Measurements from ENCODE around the gene ZNF160.
"Not testable (repeated sequence)": the region's sequence is repeated elsewhere in the genome, so short reads cannot be mapped to it uniquely, and the experiment has no call there.

Gene ZNF160

DNA sequence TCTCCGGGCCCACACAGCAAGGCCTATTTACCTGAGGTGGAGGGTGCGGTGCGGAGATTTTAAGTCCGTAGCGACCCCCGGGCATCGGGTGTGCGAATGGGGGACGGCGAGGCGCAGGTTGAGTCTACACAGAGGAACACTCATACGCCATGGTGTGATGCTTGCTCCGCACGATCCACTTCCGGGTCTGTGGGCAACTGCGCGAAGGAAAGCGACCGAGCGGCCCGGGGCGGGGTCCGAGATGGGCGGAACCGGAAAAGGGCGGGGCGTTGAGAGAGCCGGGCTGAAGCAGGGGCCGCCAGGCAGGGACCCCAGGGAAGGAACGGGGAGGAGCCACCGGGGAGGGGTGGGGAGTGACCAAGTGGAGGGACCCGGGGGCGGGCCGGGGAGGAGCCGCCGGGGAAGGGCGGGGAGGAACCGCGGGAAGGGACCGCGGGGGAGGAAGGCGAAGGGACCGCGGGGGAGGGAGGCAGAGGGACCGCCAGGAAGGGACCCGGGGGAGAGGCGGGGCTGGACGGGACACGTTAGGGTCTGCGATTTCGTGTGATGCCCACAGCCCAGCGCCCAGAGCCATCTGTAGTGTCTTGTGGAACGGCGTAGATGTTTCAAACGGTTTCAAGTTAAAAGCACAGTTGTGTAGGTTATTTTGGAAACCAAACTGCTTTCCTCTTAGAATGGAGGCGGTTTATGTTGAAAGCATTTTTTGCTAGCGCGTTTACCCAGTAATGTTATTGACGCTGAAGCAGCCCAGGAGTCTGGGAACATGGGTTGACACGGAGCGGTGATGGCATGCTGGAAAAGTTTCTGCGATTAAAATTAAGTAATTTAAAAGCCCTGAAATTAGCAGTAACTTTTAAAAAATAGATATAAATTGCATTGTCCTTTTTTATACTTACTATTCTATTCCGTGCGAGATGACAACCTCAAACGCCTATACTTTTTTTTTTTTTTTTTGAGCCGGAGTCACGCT lies at the start of gene ZNF160:
Gene ZNF160 (minus strand): TSS at position 189 of the 970 bp plus-strand sequence. CDS start 17,146 bp downstream, outside the sequence.
- FAIRE-seq = no peak

DNA sequence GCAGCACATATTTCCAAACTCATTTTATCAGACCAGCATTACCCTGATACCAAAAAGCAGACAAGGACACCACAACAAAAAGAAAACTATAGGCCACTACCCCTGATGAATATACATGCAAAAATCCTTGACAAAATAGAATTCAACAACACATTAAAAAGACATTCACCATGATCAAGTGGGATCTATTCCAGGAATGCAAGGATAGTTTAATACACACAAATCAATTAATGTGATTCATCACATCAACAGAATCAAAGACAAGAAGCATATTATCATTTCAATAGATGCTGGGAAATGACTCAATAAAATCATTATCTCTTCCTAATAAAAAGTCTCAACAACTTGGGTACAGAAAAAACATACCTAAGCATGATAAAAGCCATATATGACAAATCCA lies 44.4 kb upstream of the ZNF160 start:
- FAIRE-seq (no peak), DNase-seq (ENCODE audit: low spot score) (no peak)

More for the DNA sequence above, at the start of gene ZNF160:
- peak; percentile 99 for DNase-seq (ENCODE audit: low spot score)

DNA sequence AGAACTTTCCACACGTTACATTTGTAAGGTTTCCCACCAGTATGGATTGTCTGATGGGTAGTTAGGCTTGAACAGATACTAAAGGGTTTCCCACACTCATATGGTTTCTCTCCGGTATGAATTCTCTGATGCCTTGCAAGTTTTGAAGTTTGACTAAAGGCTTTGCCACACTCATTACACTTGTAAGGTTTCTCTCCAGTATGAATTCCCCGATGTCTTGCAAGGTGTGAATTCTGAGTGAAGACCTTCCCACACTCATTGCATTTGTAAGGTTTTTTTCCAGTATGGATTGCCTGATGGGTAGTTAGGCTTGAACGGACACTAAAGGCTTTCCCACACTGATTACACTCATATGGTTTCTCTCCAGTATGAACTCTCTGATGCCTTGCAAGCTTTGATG lies 37.1 kb upstream of the ZNF160 start:
- no peak for DNase-seq (ENCODE audit: low spot score)
- FAIRE-seq = no peak

DNA sequence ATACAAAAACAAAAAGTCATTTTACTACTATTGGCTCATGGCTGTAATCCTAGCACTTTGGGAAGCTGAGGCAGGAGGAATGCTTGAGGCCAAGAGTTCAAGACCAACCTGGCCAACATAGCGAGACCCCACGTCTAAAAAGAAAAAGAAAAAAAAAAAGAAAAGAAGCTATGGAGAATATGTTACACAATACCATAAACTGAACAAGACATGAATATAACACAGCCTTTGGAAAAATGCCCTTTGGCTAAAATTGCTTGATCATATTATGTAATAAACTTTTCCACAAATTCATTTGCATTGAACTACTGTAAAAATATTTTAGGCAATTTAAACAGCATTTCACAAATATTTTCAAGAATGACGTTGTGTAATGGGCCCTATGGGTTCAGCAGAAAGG lies 33.2 kb upstream of the ZNF160 start:
- no peak for DNase-seq (ENCODE audit: low spot score)
- no peak for FAIRE-seq

DNA sequence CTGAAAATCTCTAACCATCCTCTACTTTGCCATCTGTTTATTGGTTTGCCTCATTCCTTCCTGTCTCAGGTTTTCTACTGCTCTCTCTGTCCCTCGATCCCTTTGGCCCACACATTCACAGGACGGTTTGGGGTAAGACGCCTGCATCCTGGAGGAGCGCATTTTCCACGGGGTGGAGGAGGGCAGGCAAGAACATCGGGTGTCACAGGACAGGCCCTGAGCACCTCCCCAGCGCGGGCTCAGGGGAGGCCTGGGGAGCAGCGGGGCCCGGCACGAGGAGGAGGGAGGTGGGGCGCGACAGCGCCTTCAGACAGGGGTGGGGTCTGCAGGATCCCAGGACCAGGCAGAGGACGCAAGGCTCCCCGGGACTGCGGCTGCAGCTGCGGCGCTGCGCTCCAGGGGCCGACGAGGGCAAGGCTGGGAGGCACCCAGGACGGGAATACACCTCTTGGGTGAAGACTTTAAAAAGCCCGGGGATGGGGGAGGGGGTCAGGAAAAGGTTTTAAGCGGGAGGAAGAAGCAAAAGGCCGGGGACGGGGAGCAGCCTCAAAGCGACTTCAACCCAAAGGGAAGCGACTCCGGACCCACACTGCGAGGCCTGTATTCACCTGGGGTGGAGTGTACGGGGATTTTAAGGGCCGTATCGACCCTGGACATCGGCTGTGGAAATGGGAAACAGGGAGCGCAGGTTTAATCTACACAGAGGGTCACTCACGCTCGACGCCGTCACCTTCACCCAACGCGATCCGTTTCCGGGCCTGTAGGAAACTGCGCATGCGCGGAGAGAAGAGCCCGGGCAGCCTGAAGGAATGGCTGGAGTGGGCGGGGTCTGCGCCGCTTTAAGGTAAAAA lies 29.1 kb upstream of the ZNF160 start, which contains the start of gene ZNF415:
Gene ZNF415 (minus strand): TSS at position 770 of the 851 bp plus-strand sequence. CDS start 10,234 bp downstream, outside the sequence.
- DNase-seq (ENCODE audit: low spot score) (peak; percentile 74), FAIRE-seq (no peak)

DNA sequence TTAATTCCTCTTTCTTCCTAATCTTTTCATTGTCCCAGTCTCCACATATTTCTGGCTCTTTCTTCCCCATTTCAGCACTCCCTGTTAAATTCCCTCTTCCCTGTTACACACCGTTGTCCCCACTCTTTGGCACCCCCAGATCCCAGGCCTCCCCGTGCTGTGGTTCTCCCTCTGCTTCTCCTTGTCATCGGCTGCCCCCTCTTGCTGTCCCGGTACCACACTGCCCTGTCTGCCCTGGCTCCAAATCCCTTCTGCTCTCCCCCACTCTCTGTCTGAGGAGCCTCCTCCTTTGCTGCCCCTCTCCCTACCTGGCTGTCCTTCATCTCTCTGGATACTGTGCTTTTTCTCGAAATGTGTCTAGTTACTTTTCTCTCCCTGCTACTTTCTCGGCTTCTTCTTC lies 28.5 kb upstream of the ZNF160 start:
- no peak for DNase-seq (ENCODE audit: low spot score)
- no peak for FAIRE-seq

DNA sequence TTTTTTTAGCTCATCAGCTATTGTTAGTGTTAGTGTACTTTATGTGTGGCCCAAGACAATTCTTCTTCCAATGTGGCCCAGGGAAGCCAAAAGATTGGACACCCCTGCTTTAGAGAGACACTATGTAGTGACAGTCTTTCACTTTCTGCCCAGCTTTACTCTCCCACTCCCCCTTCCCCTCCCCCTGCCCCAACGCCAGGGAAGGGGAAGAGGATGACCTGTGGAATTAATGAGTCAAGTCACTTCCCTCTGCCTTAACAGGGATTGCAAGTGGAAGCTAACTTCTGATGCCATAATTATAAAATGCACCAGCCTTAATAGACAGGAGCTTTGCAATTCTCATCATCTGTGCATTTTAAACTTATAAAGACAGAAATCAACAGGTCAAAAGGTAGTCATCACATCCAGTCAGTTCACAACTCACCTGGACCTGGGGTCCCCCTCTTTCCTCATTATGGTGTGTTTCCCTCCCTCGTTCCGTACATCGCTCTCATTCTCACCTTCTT lies 27.9 kb upstream of the ZNF160 start:
- FAIRE-seq = no peak

DNA sequence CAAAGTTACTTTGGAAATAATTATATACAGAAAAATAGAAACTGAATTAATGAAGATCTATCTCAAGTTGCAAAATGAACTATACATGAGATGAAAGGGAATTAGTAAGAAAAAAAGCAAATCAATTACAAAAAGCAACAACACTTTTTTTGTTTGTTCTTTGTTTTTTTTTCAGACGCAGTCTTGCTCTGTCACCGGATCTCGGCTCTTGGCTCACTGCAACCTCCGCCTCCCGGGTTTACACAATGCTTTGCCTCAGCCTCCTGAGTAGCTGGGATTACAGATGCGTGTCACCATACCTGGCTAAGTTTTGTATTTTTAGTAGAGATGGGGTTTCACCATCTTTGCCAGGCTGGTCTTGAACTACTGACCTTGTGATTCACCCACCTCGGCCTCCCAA lies 27.3 kb upstream of the ZNF160 start:
- FAIRE-seq (no peak), DNase-seq (ENCODE audit: low spot score) (no peak)

More for the DNA sequence above, 27.9 kb upstream of the ZNF160 start:
- DNase-seq (ENCODE audit: low spot score) = no peak

DNA sequence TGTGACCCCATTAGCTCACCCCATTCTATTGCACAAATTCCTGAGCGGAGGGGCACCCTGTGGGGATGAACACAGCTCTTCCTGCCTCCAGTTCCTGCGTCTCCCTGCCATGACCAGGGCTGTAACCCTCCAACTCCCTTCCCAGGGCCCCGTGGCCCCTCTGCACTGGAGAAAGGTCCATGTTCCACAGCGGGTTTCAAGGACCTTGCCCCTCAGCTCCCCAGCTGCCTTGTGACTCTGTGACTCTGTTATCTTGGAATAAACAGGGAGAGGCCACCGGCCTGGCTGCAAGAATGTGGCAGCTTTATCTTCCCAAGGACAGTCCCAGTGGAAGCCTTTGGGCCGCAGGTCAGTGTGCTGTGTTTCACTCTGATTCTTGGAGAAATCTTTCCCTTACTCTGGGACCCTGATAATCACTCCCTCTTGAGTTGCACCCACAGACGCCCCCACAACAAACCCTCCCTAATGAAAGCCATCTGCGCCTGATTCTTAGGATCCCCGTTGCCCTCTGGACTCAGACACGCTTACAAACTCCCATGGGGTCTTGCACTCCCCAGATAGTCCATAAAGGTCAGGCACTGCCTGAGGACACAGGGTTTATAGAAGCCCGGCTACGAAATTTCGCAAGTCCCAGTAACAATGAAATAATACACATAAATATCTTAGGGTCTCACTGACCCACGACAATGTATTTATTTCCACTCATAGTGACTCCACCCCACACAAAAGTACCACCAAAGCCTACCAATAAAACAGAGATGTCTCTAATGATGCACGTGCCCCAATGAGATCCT lies 23.7 kb upstream of the ZNF160 start:
- FAIRE-seq = not testable (repeated sequence)

DNA sequence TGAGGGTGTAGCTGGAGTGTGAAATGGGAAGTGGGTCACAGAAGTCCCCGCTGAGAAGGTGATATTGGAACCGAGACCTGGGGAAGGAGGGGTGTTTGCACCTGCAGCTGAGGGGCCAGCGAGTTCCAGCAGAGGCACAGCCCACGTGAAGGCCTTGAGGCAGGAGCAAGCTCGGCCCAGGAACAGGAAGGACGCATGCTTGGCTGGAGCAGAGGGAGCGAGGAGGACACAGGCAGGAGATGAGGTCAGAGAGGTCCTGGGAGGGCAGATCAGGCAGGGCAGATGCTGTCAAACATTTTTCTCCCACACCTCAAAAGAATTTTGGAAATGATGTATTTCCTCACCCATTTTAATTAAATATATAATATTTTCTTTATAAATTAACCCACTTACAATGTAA lies 20.2 kb upstream of the ZNF160 start:
- no peak for DNase-seq (ENCODE audit: low spot score)
- FAIRE-seq = no peak

More for the DNA sequence above, 23.7 kb upstream of the ZNF160 start:
- DNase-seq (ENCODE audit: low spot score) = not testable (repeated sequence)

DNA sequence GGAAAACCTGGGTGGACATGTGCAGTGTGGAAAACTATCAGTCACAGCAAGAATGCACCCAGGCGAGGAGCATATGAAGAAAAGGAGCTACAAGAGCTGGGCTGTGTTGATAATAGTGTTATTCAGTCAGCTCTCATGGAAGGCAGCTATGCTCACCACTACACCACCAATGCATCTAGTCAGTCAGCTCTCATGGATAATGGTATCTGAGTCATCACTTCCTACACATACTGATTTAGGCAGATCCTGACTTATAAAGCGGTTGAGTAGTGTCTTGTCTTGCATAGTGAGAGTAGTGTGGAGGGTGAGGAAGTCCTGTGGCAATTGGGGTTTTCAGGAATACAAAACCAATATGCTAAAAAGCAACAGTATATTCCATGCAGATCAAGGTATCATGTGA lies 9.1 kb upstream of the ZNF160 start:
- no peak for DNase-seq (ENCODE audit: low spot score)
- FAIRE-seq = no peak

DNA sequence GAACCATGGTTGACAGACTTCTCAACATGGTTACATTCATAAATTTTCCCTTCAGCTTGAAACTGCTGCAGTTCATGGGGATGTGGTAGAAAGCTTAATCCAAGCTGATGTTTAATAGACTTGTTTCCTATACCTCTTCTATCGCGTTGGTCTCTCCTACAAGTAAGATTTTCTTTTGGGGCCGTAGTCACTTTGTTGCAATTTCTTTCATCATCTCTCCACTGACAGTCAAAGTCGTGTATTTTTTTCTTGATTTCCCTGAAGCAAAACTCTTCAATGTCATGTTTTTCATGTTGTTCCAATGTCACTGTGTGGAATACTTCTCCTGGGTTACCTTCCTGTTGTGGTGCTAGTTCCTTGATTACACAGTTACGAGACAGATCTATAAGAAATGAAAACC lies 6.3 kb upstream of the ZNF160 start:
- DNase-seq (ENCODE audit: low spot score) = no peak
- no peak for FAIRE-seq

DNA sequence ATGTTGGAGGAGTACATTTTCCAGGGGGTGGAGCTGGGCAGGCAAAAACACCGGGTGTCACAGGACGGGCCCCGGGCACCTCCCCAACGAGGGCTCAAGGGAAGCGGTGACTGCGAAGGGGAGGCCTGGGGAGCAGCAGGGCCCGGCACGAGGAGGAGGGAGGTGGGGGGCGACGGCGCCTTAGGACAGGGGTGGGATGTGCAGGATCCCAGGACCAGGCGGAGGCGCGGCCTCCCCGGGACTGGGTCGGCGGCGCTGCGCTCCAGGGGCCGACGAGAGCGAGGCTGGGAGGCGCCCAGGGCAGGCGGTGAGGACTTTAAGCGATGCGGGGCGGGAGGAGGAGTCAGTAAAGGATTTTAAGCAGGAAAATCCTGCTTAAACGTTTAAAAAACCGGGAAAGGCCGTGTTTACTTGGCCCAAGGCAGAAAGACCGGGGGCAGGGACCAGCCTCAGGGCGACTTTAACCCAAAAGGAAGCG lies 427 bp downstream of the ZNF160 start:
- peak; percentile 40 for DNase-seq (ENCODE audit: low spot score)
- no peak for FAIRE-seq

DNA sequence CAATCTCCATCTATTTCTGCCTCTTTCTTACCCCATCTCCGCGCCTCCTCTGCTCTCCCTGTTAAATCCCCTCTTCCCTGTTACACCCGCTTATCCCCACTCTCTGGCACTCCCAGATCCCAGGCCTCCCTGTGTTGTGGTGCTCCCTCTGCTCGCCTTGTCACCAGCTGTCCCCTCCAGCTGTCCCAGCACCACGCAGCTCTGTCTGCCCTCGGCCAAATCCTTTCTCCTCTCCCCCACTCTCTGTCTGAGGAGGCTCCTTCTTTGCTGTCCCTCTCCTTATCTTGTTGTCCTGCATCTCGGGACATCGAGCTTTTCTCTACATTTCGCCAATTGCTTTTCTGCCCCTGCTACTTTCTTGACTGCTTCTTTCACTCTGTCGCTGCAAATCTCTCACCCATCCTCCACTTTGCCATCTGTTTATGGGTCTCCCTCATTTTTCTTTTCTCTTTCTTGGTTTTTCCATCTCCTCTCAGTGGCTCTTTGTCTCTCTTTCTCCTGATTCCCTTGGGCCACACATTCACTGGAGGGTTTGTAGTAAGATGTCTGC lies 941 bp downstream of the ZNF160 start:
- FAIRE-seq = no peak
- peak; percentile 5 for DNase-seq (ENCODE audit: low spot score)

DNA sequence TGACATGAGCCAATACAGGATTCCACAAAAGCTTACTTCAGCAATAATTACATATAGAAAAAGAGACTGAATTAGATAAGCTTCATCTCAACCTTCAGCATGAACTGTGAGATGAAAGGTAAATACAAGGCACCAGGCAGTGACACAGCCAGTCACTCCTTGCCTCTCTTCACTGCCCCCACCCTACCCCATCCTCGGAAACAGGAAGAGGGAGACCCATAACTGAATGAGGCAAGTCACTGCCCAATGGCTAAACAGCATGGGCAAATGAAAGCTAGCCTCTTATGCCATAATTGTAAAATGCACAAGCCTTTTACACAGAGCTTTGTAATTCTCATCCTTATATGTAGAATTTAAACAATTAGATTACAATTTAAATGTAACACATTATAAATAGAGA lies 1.7 kb downstream of the ZNF160 start:
- FAIRE-seq (no peak), DNase-seq (ENCODE audit: low spot score) (no peak)

DNA sequence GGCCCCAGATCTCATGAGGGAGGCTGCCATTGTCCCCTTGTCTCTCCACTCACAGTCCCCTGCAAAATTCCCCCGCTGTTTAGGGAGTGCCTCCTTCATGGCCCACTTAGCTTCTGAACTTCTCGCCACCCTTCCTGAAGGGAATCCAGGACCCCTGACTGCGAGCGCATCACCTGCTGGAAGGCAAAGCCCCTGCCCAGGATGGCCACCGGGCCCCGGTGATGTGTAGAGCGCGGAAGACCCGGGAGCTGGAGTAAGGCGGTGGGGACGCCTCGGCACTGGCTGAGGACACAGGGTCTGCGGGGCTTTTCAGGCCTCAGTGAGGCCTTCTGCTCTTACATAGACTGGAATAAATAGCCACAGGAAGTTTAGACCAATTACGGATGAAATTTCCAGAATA lies 4.7 kb downstream of the ZNF160 start:
- FAIRE-seq; DNase-seq (ENCODE audit: low spot score): not testable (repeated sequence)

DNA sequence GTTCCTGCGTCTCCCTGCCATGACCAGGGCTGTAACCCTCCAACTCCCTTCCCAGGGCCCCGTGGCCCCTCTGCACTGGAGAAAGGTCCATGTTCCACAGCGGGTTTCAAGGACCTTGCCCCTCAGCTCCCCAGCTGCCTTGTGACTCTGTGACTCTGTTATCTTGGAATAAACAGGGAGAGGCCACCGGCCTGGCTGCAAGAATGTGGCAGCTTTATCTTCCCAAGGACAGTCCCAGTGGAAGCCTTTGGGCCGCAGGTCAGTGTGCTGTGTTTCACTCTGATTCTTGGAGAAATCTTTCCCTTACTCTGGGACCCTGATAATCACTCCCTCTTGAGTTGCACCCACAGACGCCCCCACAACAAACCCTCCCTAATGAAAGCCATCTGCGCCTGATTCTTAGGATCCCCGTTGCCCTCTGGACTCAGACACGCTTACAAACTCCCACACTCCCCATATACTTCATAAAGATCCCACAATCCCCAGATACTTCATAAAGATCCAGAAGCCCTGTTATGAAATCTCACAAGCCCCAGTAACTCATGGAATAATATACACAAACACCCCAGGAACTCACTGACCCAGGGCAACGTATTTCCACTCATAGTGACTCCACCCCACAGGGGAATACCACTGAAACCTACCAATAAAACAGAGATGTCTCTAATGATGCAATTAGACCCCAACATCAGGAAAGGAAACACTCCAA lies 6.1 kb downstream of the ZNF160 start:
- not testable (repeated sequence) for FAIRE-seq; DNase-seq (ENCODE audit: low spot score)

DNA sequence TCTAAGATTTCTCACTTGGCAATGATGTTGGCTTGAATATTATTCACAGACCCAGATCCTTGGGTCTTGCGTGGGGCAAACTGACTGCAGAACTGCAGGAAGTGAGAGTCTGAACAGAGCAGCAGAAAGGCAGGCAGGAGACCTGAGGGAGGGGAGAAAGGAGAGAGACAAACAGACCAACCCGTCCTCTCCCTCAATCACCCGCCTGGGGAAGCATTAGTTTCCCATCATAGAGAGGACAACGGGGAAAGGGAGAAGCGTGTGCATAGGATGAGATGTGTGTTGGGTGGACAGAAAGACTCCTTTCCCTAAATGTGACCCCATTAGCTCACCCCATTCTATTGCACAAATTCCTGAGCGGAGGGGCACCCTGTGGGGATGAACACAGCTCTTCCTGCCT lies 6.6 kb downstream of the ZNF160 start:
- FAIRE-seq; DNase-seq (ENCODE audit: low spot score): not testable (repeated sequence)

DNA sequence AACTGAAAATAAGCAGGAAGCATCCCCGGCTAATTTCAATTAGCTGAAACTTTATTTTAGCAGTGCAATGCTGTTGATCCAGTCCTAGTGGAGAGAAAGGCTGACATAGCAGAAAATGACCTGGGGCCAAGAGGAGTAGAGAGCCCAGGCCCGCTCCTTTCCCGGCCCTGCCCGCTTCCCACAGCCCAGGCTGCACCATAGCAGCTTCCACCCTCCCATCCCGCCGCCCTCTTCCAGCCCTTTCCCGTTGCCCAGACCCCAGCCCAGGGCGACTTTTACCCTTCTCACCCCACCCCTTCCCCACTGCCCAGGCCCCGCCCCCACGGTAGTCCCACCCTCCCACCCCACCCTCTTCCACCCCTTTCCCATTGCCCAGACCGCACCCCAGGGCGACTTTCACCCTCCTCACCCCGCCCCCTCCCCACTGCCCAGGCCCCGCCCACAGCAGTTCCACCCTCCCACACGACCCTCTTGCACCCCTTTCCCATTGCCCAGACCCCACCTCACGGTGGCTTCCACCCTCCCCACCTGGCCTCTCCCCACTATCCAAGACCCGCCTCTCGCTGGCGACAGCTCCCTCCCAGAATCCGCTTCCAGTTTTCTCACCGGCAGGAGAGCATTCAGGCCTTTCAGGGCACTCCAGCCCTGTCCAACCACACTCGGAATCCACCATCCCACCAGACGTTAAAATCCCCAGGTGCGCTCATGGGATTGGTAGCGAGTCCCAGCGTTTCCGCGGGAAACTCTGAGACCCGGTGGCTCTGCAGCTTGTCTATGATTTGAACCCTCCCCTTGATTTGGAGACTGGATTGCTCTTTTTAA lies 8.3 kb downstream of the ZNF160 start:
- DNase-seq (ENCODE audit: low spot score) (no peak), FAIRE-seq (no peak)
